GM21367 (cell line): ENCODE data around the gene FAM20B.
"Not testable (repeated sequence)": the region's sequence is repeated elsewhere in the genome, so short reads cannot be mapped to it uniquely, and the experiment has no call there.

Experiments
- ATAC-seq: cut with Tn5 transposase; IDR thresholded peaks from one replicate; pipeline ENCODE4 v1.9.1; 2021; ENCODE audit not compliant: unreplicated experiment

The FAM20B gene

GRCh38 chr1:179021873-179022272, 3.8 kb upstream of the FAM20B start:
- no peak for ATAC-seq

- no peak for ATAC-seq
Measured at GRCh38 chr1:179023946-179024650, 1.6 kb upstream of the FAM20B start.

- peak; percentile 73 for ATAC-seq
Measured at GRCh38 chr1:179025975-179026812, 500 bp downstream of the FAM20B start.

GRCh38 chr1:179026813-179027669, 1.3 kb downstream of the FAM20B start:
- ATAC-seq = no peak

GRCh38 chr1:179029321-179029759, 3.6 kb downstream of the FAM20B start:
- no peak for ATAC-seq

GRCh38 chr1:179030130-179030529, 4.4 kb downstream of the FAM20B start:
- ATAC-seq = no peak

- no peak for ATAC-seq
Measured at GRCh38 chr1:179030683-179031082, 5.0 kb downstream of the FAM20B start.

GRCh38 chr1:179031284-179031683, 5.6 kb downstream of the FAM20B start:
- ATAC-seq = no peak

GRCh38 chr1:179031855-179032513, 6.3 kb downstream of the FAM20B start:
- ATAC-seq = no peak

GRCh38 chr1:179034720-179035119, 9.0 kb downstream of the FAM20B start:
- ATAC-seq = peak; percentile 77

GRCh38 chr1:179036844-179037465, 11.3 kb downstream of the FAM20B start:
- peak; percentile 44 for ATAC-seq

- ATAC-seq = no peak
Measured at GRCh38 chr1:179038528-179039281, 13.0 kb downstream of the FAM20B start.

- not testable (repeated sequence) for ATAC-seq
Measured at GRCh38 chr1:179039502-179040174, 13.9 kb downstream of the FAM20B start.

- ATAC-seq = not testable (repeated sequence)
Measured at GRCh38 chr1:179040175-179040551, 14.5 kb downstream of the FAM20B start.

GRCh38 chr1:179042087-179042486, 16.4 kb downstream of the FAM20B start:
- ATAC-seq = no peak

- no peak for ATAC-seq
Measured at GRCh38 chr1:179042700-179043099, 17.0 kb downstream of the FAM20B start.

- no peak for ATAC-seq
Measured at GRCh38 chr1:179043266-179043665, 17.6 kb downstream of the FAM20B start.

- ATAC-seq = no peak
Measured at GRCh38 chr1:179043907-179044306, 18.2 kb downstream of the FAM20B start.
